PC-3 (cell line): Measurements from ENCODE around the gene SPDEF. TPM values are rescaled to one million over a fixed set of nuclear protein-coding genes. Genes with fewer than 3 reads are reported as not detected.

Experiments used
- ATAC-seq: fragments of 200-7000 bp; cut with Tn5 transposase; 2 replicates; pipeline ENCODE4 v1.9.1; 2020; ENCODE audit warnings: mild to moderate bottlenecking, moderate library complexity
- BruUV-seq: library from RNA; stranded (reverse); fragments of 400-500 nt; replicated peaks from 2 replicates; lab custom pipeline; 2021; lab: Mats Ljungman, UMichigan
- CTCF ChIA-PET: fragments of 300-600 bp; sonication (Branson Sonifier 250); formaldehyde crosslinking; loops from one replicate; lab custom pipeline; 2022; ENCODE audit warnings: antibody characterized with exemption; lab: Charles Lee
- POLR2A ChIA-PET: fragments of 300-600 bp; sonication (Branson Sonifier 250); formaldehyde crosslinking; loops from one replicate; lab custom pipeline; 2022; ENCODE audit warnings: antibody characterized with exemption; ENCODE audit not compliant: unreplicated experiment; lab: Charles Lee
- DNase-seq: peaks from one replicate; pipeline ENCODE4 v3.0.0-alpha.2; 2015
- H2AFZ ChIP-seq: fragments of 300-600 bp; sonication (generic); 2 replicates; pipeline ENCODE4 v1.6.0; 2016; ENCODE audit warnings: antibody characterized with exemption, low read length
- H3F3A ChIP-seq: fragments of 300-600 bp; sonication (generic); one replicate; pipeline ENCODE4 v1.6.0; 2017; ENCODE audit warnings: antibody characterized with exemption, low read length, control low read depth, mild to moderate bottlenecking; ENCODE audit not compliant: unreplicated experiment
- H3K27ac ChIP-seq: fragments of 300-600 bp; sonication (generic); 2 replicates; pipeline ENCODE4 v1.5.1; 2016; ENCODE audit warnings: mild to moderate bottlenecking, low read length
- H3K27me3 ChIP-seq: fragments of 300-600 bp; sonication (generic); 2 replicates; pipeline ENCODE4 v1.6.1; 2016; ENCODE audit warnings: low read length, mixed read lengths
- H3K36me3 ChIP-seq: fragments of 300-600 bp; sonication (generic); 2 replicates; pipeline ENCODE4 v1.6.1; 2016; ENCODE audit warnings: low read depth, mixed run types, low read length, mixed read lengths
- H3K4me1 ChIP-seq: fragments of 300-600 bp; sonication (generic); 2 replicates; pipeline ENCODE4 v1.5.1; 2016; ENCODE audit warnings: low read length; ENCODE audit not compliant: insufficient read depth
- H3K4me2 ChIP-seq: fragments of 300-600 bp; sonication (generic); 2 replicates; pipeline ENCODE4 v1.6.0; 2016; ENCODE audit warnings: low read length
- H3K4me3 ChIP-seq: fragments of 300-600 bp; sonication (generic); 2 replicates; pipeline ENCODE4 v1.5.1; 2016; ENCODE audit warnings: mild to moderate bottlenecking, low read length, mixed read lengths
- H3K79me2 ChIP-seq: fragments of 300-600 bp; sonication (generic); 2 replicates; pipeline ENCODE4 v1.6.1; 2017; ENCODE audit warnings: low read length, mixed read lengths
- H3K9ac ChIP-seq: fragments of 300-600 bp; sonication (generic); 2 replicates; pipeline ENCODE4 v1.6.0; 2016; ENCODE audit warnings: mild to moderate bottlenecking, low read length
- H3K9me2 ChIP-seq: fragments of 300-600 bp; sonication (generic); replicated peaks from 2 replicates; pipeline ENCODE4 v1.6.1; 2016; ENCODE audit warnings: mixed run types, low read length, mixed read lengths
- H3K9me3 ChIP-seq: fragments of 300-600 bp; sonication (generic); 2 replicates; pipeline ENCODE4 v1.6.1; 2016; ENCODE audit warnings: low read length, mixed read lengths
- H4K20me1 ChIP-seq: fragments of 300-600 bp; sonication (generic); 2 replicates; pipeline ENCODE4 v1.6.1; 2016; ENCODE audit warnings: low read length, mixed read lengths
- EZH2 ChIP-seq: fragments of 300-600 bp; sonication (generic); IDR thresholded peaks from one replicate; pipeline ENCODE4 v1.6.1; 2017; ENCODE audit warnings: antibody characterized with exemption, mild to moderate bottlenecking, low read length; ENCODE audit not compliant: unreplicated experiment
- EZH2phosphoT487 ChIP-seq: fragments of 300-600 bp; sonication (generic); IDR thresholded peaks from 2 replicates; pipeline ENCODE4 v1.6.1; 2018; ENCODE audit warnings: mild to moderate bottlenecking, antibody characterized with exemption, low read length, borderline replicate concordance
- intact Hi-C: fragments of 100-400 bp; cut with micrococcal nuclease; formaldehyde crosslinking; loops from 2 replicates; pipeline ENCODE4 v1.9.0; 2023
- total RNA-seq: library from RNA; depleted of rRNA; stranded (reverse); fragments of >200 nt; gene quantifications from 2 replicates; pipeline ENCODE4 v1.2.3, GENCODE V29; 2014
- TF ChIP-seq, protein P1 (sequence below): fragments of 300-600 bp; sonication (generic); conservative IDR thresholded peaks from 2 replicates; pipeline ENCODE4 v1.5.1; 2017; ENCODE audit warnings: antibody characterized with exemption, low read depth, mild to moderate bottlenecking, low read length

SPDEF gene
- total RNA-seq, 1 experiment from 2014 or later, result 190 TPM

DNA sequence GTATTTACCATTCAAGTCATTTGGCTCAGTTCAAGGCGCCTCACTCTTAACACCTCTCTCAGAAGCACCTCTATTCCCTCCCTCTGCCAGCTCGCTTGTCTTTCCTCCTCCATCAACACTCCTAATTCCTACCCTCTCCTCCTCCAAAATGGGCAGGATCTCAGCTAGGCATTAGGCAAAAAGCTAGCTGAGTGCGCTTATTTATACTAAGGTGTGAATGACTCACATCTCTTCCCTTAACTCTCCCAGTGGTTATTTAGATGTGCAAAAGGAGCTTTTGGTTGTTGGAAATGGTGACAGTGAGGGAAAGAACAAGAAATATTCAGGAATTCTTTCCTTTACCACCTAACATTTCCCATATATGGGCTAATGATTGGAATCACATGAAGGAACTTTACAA, 61.2 kb downstream of the SPDEF start:
- Histone ChIP-seq H2AFZ (no peak overlapping the region), H3K9me3 (no peaks in the 10 kb centered on the region), H3K79me2 (no peaks in the 10 kb centered on the region), H3K4me3 (no peak overlapping the region), H3K36me3 (no peaks in the 10 kb centered on the region), H3K9me2 (no peaks in the 10 kb centered on the region), H4K20me1 (no peaks in the 10 kb centered on the region), H3K27ac (no peak overlapping the region), H3F3A (no peaks in the 10 kb centered on the region), H3K9ac (no peak overlapping the region), H3K27me3 (no peaks in the 10 kb centered on the region), H3K4me2 (no peak overlapping the region), H3K4me1 (no peaks in the 10 kb centered on the region)
- ChIA-PET POLR2A (no interaction called here), CTCF (no interaction called here)
- TF ChIP-seq EZH2 (no peak), EZH2phosphoT487 (no peak)
- TF ChIP-seq, protein P1, sequence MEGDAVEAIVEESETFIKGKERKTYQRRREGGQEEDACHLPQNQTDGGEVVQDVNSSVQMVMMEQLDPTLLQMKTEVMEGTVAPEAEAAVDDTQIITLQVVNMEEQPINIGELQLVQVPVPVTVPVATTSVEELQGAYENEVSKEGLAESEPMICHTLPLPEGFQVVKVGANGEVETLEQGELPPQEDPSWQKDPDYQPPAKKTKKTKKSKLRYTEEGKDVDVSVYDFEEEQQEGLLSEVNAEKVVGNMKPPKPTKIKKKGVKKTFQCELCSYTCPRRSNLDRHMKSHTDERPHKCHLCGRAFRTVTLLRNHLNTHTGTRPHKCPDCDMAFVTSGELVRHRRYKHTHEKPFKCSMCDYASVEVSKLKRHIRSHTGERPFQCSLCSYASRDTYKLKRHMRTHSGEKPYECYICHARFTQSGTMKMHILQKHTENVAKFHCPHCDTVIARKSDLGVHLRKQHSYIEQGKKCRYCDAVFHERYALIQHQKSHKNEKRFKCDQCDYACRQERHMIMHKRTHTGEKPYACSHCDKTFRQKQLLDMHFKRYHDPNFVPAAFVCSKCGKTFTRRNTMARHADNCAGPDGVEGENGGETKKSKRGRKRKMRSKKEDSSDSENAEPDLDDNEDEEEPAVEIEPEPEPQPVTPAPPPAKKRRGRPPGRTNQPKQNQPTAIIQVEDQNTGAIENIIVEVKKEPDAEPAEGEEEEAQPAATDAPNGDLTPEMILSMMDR, result no peak
- BruUV-seq, result no TSS peak
- no peak for DNase-seq
- intact Hi-C loops, result no loop called here
- ATAC-seq, result no peak

DNA sequence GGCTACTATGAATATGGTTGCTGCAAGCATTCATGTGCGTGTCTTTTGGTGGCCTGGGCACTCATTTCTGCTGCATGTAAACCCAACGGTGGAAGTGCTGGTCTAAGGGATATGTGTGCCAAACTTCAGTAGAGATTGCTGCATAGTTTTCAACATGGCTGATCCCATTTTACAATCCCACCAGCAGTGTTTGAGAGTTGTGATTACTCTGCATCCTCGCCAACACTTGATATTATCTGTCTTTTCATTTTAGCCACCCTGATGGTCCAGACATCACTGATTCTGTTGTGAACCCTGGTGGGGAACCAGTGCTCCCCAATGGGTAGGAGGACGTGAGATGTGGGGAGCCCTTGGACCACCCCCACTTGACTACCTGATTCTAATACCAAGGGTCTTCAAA, 62.8 kb downstream of the SPDEF start:
- no peak for ATAC-seq
- Histone ChIP-seq H3K4me3 (no peak overlapping the region), H3K9me3 (no peaks in the 10 kb centered on the region), H3K27ac (no peak overlapping the region), H3K9ac (no peak overlapping the region), H3K27me3 (no peaks in the 10 kb centered on the region), H4K20me1 (no peaks in the 10 kb centered on the region), H3K36me3 (no peaks in the 10 kb centered on the region), H3K79me2 (no peaks in the 10 kb centered on the region), H3F3A (no peaks in the 10 kb centered on the region), H3K4me2 (no peak overlapping the region), H2AFZ (no peak overlapping the region), H3K9me2 (no peaks in the 10 kb centered on the region), H3K4me1 (no peaks in the 10 kb centered on the region)
- POLR2A ChIA-PET, result no interaction called here
- no peak for TF ChIP-seq EZH2phosphoT487
- TF ChIP-seq, protein P1, result no peak
- TF ChIP-seq EZH2, result no peak
- no peak for DNase-seq
- no TSS peak for BruUV-seq
- CTCF ChIA-PET, result no interaction called here
- intact Hi-C loops, result no loop called here

DNA sequence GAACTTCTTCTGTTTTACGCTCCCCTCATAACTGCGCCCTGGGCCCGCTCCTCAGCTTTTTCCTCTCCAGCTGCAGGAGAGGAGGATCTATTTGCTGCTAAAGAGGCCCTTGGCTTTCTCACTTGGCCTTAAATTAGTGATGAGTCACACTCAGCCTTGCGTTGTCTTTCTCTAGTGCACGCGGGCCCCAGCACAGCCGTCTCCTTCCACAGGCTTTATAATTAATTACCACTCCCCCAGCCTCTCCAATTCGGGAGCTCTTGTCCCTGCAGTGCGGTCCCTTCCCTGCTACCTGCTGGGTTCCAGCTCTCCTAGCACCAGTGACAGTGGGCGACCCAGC, 65.1 kb downstream of the SPDEF start:
- H3K4me1 ChIP-seq, result no peaks in the 10 kb centered on the region
- no peaks in the 10 kb centered on the region for H3K9me2 ChIP-seq
- H3K4me3 ChIP-seq, result no peak overlapping the region
- DNase-seq, result no peak
- CTCF ChIA-PET, result no interaction called here
- H3K36me3 ChIP-seq, result no peaks in the 10 kb centered on the region
- H3K4me2 ChIP-seq, result no peak overlapping the region
- no peaks in the 10 kb centered on the region for H3K9me3 ChIP-seq
- no peak overlapping the region for H3K27ac ChIP-seq
- no TSS peak for BruUV-seq
- TF ChIP-seq EZH2phosphoT487, result no peak
- TF ChIP-seq EZH2, result no peak
- TF ChIP-seq, protein P1, result no peak
- H4K20me1 ChIP-seq, result no peaks in the 10 kb centered on the region
- no peaks in the 10 kb centered on the region for H3K27me3 ChIP-seq
- H3K9ac ChIP-seq, result no peak overlapping the region
- POLR2A ChIA-PET, result no interaction called here
- ATAC-seq, result no peak
- H3F3A ChIP-seq, result no peaks in the 10 kb centered on the region
- intact Hi-C loops, result no loop called here
- H3K79me2 ChIP-seq, result no peaks in the 10 kb centered on the region
- no peak overlapping the region for H2AFZ ChIP-seq
